ENCODE results near the gene FNIP1.
"Not testable (repeated sequence)": the region's sequence is repeated elsewhere in the genome, so short reads cannot be mapped to it uniquely, and the experiment has no call there.

Gene FNIP1

DNA sequence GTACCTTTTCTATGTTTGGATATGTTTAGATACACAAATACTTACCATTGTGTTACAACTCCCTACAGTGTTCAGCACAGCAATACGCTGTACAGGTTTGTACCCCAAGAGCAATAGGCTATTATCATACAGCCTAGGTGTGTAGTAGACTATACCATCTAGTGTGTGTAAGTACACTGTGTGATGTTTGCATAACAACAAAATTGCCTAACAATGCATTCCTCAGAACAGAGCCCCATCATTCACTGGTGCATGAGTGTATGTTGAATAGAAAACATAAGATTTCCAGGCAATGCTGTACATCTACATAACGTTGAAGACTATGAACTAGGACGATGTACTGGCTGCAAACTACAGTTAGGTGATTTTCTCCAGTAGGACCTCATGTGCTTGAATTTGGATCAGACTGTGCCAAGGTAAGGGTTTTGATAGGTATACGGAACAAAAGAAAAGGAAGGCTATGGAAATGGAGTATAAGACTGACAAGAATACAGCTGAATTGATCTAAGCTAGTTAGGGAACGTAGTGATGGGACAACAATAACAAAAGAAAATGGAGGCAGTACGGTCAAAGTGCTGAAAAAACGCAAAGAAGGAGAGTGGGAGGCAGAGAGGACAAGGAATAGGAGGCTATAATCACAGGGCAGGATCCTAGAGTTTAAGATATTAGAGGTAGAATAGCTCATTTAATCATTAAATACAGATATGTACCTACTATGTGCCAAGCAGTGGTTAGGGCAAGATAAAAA is 46.9 kb downstream of the FNIP1 start:
- no peak for DNase-seq (ENCODE audit: low read depth, low spot score)

GRCh38 chr5:131749138-131749537 is 47.7 kb downstream of the FNIP1 start:
- no peak for DNase-seq (ENCODE audit: low read depth, low spot score)

GRCh38 chr5:131747180-131748105 is 49.4 kb downstream of the FNIP1 start:
- DNase-seq (ENCODE audit: low read depth, low spot score), result no peak

DNA sequence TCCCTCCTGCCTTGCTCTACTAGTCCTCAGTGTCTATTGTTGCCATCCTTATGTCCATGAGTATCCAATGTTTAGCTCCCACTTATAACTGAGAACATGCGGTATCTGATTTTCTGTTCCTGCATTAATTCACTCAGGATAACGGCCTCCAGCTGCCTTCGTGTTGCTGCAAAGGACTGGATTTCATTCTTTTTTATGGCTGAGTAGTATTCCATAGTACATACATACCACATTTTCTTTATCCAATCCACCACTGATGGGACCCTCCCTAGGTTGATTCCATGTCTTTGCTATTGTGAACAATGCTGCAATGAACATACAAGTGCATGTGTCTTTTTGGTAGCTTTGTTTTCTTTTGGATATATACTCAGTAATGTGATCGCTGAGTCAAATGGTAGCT is 50.4 kb downstream of the FNIP1 start:
- no peak for DNase-seq (ENCODE audit: low read depth, low spot score)

- DNase-seq (ENCODE audit: low read depth, low spot score), result no peak
Observed at GRCh38 chr5:131745703-131746102, 51.1 kb downstream of the FNIP1 start.

DNA sequence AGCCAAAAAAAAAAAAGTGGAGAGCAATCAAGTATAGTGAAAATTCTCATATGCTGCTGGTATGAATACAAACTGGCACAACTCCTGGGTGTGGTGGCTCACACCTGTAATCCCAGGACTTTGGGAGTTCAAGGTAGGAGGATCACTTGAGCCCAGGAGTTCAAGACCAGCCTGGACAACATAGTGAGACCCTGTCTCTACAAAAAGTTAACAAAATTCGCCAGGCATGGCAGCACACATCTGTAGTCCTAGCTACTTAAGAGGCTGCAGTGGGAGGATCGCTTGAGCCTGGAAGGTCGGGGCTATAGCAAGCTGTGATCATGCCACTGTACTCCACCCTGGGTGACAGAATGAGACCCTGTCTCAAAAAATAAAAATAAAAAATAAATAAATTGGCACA is 51.7 kb downstream of the FNIP1 start:
- no peak for DNase-seq (ENCODE audit: low read depth, low spot score)

- no peak for DNase-seq (ENCODE audit: low read depth, low spot score)
Observed at GRCh38 chr5:131740477-131740876, 56.3 kb downstream of the FNIP1 start.

GRCh38 chr5:131735393-131735792 is 61.4 kb downstream of the FNIP1 start:
- DNase-seq (ENCODE audit: low read depth, low spot score), result no peak

- DNase-seq (ENCODE audit: low read depth, low spot score), result not testable (repeated sequence)
Observed at GRCh38 chr5:131734939-131735338, 61.9 kb downstream of the FNIP1 start.

DNA sequence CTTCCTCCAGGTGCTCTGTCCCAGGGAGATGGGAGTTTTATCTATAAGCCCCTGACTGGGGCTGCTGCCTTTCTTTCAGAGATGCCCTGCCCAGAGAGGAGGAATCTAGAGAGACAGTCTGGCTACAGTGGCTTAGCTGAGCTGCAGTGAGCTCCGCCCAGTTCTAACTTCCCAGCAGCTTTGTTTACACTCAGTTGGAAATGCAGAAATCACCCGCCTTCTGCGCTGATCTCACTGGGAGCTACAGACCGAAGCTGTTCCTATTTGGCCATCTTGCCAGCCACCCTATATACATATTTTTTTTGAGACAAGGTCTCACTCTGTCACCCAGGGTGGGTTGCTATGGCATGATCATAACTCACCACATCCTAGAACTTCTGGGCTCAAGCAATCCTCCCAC is 67.5 kb downstream of the FNIP1 start:
- not testable (repeated sequence) for DNase-seq (ENCODE audit: low read depth, low spot score)

DNA sequence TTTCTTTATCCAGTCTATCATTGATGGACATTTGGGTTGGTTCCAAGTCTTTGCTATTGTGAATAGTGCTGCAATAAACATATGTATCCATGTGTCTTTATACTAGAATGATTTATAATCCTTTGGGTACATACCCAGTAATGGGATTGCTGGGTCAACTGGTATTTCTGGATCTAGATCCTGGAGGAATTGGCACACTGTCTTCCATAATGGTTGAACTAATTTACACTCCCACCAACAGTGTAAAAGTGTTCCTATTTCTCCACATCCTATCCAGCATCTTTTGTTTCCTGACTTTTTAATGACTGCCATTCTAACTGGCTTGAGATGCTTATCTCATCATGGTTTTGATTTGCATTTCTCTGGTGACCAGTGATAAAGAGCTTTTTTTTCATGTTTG is 72.7 kb downstream of the FNIP1 start:
- not testable (repeated sequence) for DNase-seq (ENCODE audit: low read depth, low spot score)

DNA sequence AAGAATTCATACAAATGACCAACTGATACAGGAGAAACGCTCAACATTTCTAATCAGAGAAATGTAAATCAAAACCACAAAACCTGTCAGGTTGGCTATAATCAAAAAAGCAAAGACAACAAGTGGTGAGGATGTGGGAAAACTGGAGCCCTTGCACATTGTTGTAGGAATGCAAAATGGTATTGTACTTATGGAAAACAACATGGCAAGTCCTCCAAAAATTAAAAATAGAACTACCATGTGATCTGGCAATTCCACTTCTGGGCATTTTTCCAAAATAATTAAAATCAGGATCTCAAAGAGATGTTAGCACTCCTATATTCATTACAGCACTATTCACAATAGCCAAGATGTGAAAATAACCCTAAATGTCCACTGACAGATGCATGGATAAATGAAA is 76.1 kb downstream of the FNIP1 start:
- no peak for DNase-seq (ENCODE audit: low read depth, low spot score)

- DNase-seq (ENCODE audit: low read depth, low spot score), result no peak
Observed at GRCh38 chr5:131719564-131719963, 77.3 kb downstream of the FNIP1 start.

GRCh38 chr5:131718487-131719014 is 78.3 kb downstream of the FNIP1 start:
- DNase-seq (ENCODE audit: low read depth, low spot score), result no peak

DNA sequence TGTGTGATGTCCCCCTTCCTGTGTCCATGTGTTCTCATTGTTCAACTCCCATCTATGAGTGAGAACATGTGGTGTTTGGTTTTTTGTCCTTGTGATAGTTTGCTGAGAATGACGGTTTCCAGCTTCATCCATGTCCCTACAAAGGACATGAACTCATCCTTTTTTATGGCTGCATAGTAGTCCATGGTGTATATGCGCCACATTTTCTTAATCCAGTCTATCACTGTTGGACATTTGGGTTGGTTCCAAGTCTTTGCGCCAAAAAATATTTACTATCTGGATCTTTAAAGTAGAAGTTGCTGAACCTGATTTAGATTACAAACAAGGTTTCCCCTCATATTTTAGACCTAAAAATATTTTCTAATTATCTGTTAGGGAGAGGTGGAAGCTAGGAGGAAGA is 79.7 kb downstream of the FNIP1 start:
- not testable (repeated sequence) for DNase-seq (ENCODE audit: low read depth, low spot score)

DNA sequence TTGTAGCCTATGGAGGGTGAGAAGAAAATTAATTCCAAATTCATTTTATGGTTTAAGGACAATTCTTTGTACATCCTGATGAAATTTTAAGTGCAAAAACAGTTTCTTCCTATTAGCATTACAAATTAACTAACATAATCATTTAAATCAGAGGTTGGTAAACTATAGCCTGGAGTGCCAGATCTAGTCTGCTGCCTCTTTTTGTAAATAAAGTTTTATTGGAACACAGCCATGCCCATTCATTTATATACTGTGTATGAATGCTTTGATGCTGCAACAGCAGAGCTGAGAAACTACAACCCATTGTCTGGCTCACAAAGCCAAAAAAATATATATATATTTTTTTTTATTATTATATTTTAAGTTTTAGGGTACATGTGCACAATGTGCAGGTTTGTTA is 80.2 kb downstream of the FNIP1 start:
- DNase-seq (ENCODE audit: low read depth, low spot score), result no peak

- DNase-seq (ENCODE audit: low read depth, low spot score), result no peak
Observed at GRCh38 chr5:131710391-131710790, 86.4 kb downstream of the FNIP1 start.

GRCh38 chr5:131709043-131709442 is 87.8 kb downstream of the FNIP1 start:
- DNase-seq (ENCODE audit: low read depth, low spot score), result no peak

DNA sequence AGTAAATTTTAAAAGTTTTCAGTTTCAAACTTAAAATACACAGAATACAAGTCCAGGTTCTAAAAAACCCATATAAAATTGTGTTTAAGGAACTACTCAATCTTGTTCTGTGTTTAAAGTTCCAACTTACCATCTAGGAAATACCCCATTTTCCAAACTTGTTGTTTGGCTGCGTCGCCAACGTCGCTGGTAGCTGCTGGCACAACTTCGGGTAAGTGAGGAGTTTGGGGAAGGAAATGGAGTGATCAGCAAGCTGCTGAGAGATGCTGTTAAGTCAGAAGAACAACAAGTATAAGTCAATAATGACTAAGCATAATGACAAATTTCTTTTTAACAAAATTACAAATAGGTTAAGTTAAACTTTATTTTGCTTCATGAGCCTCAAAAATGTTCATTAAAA is 90.5 kb downstream of the FNIP1 start:
- DNase-seq (ENCODE audit: low read depth, low spot score), result no peak

GRCh38 chr5:131694926-131695325 is 101.9 kb downstream of the FNIP1 start:
- no peak for DNase-seq (ENCODE audit: low read depth, low spot score)

GRCh38 chr5:131693894-131694293 is 102.9 kb downstream of the FNIP1 start:
- DNase-seq (ENCODE audit: low read depth, low spot score), result no peak

DNA sequence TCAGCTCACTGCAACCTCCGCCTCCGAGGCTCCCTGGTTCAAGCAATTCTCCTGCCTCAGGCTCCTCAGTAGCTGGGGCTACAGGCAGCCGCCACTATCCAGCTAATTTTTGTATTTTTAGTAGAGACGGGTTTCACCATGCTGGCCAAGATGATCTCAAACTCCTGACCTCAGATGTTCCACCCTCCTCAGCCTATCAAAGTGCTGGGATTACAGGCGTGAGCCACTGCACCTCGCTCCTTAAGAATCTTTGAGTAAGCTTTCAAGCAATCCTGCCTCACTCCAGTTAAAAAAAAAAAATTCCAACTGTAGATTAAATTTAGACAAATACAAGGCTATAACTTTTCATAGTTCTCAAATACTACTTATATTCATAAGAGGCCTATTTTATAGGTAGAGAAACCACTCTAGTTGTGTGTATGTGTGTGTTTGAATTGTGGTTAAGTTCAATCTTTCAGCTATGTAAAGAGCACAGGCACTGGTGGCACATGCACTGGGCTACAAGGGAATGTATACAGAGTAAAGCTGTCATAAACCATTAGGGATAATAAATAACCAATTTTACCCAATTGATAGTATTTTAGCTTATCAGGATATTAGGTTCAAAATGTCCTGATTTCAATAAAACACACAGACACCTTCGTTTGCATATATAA is 111.2 kb downstream of the FNIP1 start:
- no peak for DNase-seq (ENCODE audit: low read depth, low spot score)
